CD4-positive, alpha-beta T cell treated with Interleukin-4 for 1 hour (primary cell): ENCODE measurements around the gene COL4A2.

Source experiments
- DNase-seq, 2 donors: peaks; one replicate each; pipeline ENCODE4 v3.0.0-alpha.2; 2020 to 2022

The COL4A2 gene

GRCh38 chr13:110407021-110407420 is 99.9 kb downstream of the COL4A2 start:
- no peak for DNase-seq

DNA sequence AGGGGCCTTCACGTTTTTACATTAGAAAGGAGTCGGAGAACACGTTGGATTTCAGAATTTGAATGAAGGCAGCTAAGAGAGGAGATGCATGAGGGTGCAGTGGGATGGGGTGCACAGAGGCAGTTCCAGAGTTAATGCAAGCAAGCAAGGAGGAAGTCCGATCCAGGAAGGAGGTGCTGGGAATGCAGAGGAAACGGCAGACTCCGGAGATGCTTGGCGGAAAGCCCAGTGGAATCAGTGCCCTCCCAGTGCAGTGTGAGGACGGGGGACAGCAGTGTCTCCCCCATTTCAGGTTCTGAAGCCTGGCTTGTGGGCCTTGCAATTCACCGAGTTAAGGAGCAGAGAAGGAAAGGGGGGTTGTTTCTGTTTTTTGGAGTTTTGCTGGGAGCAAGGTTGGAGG is 100.4 kb downstream of the COL4A2 start:
- no peak for DNase-seq

- DNase-seq, result no peak
Observed at GRCh38 chr13:110408286-110408685, 101.2 kb downstream of the COL4A2 start.

- no peak for DNase-seq
Observed at GRCh38 chr13:110409581-110409992, 102.5 kb downstream of the COL4A2 start.

- no peak for DNase-seq
Observed at GRCh38 chr13:110410000-110410399, 102.9 kb downstream of the COL4A2 start.

GRCh38 chr13:110410936-110411687 is 104.0 kb downstream of the COL4A2 start:
- DNase-seq, result no peak

DNA sequence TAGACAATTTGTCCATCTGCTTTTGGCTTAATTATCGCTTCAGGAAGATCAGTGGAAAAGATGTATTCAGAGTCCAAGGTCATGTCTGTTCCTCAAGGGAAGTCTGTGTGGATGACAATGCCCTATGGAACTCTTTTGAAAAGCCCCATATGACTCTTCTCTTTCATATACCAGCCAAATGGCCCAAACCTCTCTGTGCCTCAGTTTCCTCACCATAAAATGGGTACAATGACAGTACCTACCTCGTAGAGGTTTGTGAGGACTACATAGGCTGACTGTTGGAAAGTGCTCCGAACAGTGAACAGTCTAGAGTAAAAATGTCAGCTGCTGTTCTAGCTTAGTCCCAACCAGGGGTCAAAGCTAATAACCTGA is 104.6 kb downstream of the COL4A2 start:
- no peak for DNase-seq

GRCh38 chr13:110412132-110412914 is 105.2 kb downstream of the COL4A2 start:
- peak; percentile 26 to 61 for DNase-seq

DNA sequence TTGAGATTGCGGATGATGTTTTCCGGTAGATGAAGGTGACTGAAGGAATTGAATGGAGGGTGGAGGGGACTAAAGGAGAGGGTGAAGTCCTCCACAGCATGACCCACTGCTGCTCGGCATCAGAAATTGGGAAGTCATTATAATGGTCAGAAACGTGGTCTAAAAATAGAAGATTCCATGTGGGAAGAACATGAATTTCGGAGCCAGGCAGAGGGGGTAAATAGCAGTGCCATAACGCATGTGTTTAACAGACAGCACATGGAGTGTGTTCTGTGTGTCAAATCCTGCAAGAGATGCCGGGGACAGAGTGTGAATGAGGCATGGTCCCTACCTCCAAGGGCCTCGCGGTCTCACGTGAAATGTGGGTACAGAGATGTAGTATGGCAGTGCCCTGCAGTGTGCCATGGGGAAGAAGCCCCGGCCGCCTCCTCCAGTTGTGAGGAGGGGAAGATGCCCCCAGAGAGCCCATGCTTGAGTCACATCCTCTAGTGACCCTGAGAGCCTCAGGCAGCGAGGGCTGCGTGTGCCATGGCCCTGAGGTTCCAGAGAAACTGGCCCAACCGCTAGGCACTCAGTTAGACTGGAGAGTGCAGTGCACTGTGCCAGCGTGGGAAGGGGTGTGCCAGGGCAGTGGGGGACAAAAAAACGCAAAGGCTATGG is 106.1 kb downstream of the COL4A2 start:
- no peak for DNase-seq

DNA sequence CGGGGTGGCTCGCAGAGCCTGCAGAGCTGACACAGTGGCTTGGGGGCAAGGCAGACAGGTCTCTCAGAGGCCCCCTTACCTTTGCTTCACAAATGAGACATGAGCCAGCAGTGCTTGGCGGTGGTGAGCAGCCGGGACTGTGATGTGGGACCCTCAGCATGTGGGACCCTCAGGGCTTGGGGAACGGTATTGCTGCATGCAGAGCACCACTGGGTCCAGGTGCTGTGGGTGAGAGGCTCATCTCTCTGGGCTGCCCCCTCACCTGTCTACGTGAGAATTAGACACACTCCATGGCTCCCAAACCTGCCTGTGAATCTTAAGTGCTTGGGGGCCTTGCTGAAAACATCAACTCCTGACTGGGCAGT is 106.6 kb downstream of the COL4A2 start:
- DNase-seq, result no peak

DNA sequence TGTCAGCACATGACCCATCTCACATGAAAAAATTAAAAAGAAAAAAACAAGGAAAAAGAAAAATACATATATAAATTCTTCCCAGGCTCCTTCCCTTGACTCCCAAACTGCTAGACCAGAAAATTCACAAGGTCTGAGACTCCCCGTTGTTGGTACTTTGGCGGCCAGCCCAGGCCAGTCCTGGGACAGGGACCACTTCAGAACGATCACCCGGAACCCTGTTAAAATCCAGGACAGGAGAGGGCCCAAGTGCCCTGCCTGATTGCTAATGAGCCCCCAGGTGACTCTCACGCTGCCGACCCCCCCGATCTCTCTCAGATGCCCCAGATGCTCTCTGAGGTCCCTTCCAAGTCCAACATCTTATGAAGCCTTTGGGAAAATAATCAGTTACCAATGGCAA is 107.2 kb downstream of the COL4A2 start:
- no peak for DNase-seq

DNA sequence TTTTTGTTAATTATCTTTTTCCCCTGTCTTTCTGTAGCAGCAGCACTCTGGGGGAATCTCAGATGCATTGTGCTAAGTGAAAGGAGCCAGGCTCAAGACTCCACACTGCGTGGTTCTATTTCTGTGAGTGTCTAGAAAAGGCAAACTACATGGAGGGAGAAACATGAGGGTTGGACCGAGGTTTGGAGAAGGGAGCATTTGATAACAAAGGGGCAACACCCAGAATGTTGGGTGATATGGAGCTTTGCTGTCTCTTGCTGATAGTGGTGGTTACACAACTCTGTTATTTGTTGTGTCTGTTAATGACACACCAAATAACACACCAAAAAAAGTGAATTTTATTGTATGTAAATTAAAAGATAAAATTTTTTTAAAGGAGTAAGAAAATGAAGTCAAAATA is 107.8 kb downstream of the COL4A2 start:
- DNase-seq, result no peak

DNA sequence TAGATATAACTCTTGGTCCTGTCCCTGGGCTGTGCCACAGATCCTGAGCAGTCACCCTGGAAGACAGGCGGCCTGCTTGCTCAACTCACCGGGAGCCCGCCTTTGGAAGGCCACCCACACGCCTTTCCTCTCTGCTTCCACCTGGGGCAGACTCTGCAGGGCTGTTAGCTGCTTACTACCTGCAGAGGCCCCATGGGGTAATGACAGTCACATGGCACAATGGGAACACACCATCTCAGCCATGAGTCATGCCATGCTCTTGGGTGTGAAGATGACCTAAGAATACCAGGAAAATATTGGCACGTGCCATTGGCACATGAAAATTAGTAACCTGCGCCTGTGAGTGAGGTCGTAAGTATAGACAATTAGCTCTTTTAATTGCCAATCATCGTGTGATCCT is 108.6 kb downstream of the COL4A2 start:
- DNase-seq, result no peak

GRCh38 chr13:110416131-110417025 is 109.3 kb downstream of the COL4A2 start:
- no peak for DNase-seq

DNA sequence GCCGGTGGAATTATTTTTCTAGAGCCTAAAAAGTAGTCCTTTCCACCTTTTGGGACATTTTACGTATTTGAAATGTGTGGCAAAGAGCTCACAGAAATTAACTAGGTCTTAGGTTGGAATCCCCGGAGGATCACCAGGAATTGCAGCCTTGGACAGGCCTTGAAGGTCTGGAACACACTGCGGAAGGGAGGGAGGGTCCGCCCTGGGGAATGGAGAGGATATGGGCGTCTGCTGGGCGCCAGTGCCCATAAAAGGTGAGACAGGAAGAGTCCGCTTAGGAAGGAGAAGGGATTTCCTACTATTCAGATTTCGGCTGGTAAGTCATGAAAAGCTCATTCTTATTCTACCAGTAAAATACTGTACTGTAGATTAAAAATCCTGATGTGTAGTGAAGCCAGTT is 111.9 kb downstream of the COL4A2 start:
- no peak for DNase-seq

DNA sequence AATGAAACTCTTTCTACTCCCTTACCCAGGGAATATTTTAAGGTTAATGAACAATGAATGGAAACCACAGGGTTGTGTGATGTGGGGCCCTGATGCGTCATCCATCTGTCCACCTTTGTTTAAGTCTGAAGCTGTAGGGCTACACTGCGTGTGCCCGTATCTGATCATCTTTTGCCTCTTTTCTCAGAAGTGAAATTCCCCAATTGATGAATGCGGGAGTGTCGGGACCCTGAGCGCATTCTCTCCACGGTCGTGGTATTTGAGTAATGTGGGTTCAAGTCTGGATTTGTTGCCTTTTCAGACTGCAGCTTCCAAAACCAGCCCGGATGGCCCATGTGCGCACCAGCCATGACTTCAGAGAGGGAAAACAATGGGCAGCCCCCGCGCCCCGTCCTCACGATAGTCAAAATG is 112.3 kb downstream of the COL4A2 start:
- no peak for DNase-seq

DNA sequence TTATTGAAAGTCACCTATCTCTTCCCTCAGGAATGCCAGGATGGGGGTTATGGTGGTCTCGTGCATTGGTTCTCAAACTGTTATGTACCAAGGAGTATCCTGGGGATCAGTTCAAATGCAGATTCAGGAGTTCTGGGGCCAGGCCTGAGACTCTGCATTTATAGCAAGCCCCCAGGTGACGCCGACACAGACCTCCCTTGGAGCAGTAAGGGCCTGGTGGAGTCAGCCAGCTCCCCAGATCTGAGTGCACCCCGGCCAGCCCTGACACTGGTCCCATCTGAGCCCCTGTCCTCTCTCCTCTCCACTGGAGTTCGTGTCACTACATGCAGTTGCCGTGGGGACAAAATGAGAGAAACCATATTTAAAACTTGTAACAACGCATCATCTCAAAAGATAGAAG is 112.9 kb downstream of the COL4A2 start:
- no peak for DNase-seq

DNA sequence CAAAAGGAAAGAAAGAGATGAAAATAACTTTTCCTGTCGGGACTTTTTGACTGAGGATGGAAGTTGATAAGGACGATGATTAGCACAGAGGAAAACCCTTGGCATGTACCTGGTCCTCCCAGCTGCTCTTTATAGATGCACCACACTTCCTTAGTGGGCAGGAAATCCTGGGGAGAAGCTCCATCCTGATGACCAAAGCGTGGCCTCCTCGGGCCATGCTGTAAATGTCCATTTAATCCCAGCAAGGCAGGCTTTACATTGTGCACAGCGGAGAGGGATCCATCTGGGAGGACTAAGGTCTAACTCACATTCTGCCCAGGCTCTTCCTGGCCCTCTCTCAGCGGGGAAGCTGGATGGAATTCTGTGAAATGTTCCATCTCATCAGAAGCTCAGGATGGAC is 113.5 kb downstream of the COL4A2 start:
- no peak for DNase-seq

DNA sequence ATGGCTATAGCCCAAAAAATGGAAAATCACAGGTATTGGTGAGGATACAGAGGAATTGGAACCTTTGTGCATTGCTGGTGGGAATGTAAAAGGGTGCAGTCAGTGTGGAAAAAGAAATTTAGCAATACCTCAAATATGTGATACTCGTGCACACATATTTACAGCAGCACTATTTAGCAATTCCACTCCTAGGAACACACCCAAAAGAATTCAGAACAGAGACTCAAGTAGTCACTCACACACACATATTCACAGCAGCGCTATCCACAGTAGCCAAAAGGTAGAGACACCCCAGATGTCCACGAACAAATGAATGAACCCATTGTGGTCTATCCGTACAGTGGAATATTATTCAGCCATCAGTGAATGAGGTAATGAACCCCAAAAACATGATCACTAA is 114.0 kb downstream of the COL4A2 start:
- DNase-seq, result no peak

GRCh38 chr13:110421696-110422385 is 114.8 kb downstream of the COL4A2 start:
- DNase-seq, result peak in 1 of 2 donors; percentile 21

GRCh38 chr13:110422913-110423688 is 116.0 kb downstream of the COL4A2 start:
- no peak for DNase-seq
